Measurements from ENCODE around the gene SFXN2.
"Not testable (repeated sequence)": the region's sequence is repeated elsewhere in the genome, so short reads cannot be mapped to it uniquely, and the experiment has no call there.

Gene SFXN2, protein sequence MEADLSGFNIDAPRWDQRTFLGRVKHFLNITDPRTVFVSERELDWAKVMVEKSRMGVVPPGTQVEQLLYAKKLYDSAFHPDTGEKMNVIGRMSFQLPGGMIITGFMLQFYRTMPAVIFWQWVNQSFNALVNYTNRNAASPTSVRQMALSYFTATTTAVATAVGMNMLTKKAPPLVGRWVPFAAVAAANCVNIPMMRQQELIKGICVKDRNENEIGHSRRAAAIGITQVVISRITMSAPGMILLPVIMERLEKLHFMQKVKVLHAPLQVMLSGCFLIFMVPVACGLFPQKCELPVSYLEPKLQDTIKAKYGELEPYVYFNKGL

DNA sequence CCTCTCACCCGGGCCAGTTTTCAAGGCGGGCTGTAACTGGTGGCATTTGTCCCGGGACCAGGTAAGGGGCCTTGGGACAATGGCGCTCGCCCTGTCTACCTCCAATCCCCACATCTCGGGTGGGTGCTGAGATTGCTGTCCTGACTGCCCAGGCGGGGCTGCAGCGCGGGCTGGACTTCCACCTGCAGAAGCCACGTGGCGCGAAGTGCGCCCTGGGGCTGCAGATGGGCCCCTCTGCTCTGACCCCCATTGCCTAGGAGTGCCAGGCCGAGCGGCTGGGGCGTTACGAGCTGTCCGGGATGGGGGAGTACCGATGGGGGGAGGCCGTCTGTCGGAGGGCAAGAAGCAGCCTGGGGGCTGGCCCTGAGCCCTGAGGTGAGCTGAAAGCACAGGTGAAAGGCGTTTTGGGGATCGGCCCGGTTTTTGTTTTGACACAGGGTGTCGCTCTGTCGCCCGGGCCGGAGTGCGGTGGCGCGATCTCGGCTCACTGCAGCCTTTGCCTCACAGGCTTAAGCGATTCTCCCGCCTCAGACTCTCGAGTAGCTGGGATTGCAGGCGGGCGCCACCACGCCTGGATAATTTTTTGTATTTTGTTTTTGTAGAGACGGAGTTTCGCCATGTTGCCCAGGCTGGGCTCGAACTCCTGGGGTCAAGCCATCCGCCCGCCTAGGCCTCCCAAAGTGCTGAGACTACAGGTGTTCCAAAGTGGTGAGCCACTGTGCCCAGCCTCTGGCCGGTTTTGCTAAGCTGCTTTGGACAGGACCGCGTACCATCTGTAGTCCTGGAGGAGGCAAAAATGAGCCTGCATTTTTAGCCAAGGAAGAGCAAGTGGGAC is at the start of gene SFXN2:
TSS of gene SFXN2 (plus strand) at position 16 of the 835 bp plus-strand sequence. CDS start 12,001 bp downstream, outside the sequence.
- DNase-seq (ENCODE audit: low read depth) = peak; percentile 44

DNA sequence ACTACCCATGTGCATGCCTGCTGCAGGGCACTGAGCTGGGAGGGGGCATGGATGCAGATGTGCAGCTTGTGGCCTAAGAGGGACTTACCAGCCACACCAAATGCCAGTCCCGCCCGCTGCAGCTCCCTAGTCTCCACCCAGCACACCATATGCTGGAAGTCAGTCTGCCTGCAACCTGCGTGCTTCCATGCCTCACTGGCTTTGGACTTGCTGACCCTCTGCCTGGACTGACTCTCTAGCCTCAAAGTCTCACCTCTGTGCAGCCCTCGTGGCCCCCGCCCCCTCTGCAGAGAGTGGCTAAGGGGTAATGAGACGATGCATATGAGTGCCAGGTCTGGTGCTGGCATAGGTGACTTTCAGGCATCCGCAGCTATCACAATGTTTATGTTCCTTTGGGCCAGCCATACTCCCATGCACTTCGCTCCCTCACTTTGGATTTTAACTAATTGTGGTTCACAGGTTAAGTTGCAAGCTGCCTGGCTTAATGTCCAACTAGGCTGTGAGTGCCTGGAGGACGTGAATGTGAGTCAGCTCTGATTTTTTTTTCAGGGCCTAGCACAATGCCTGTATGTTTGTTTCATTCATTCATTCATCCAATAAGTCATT is 48.4 kb upstream of the SFXN2 start:
- no peak for DNase-seq (ENCODE audit: low read depth)

DNA sequence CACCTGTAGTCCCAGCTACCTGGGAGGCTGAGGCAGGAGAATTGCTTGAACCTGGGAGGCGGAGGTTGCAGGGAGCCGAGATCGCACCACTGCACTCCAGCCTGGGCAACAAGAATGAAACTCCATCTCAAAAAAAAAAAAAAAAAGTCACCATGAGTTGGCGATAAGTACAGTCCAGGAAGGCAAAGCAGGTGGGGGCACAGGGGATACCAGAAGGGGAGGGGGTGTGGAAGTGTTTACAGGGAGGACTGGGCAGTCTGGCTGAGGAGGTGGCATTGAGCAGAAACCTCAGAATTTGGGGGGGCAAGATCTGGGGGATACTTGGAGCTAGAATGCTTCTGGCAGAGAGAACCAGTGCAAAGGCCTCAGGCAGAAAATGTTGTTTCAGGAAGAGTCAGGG is 47.0 kb upstream of the SFXN2 start:
- DNase-seq (ENCODE audit: low read depth) = not testable (repeated sequence)

DNA sequence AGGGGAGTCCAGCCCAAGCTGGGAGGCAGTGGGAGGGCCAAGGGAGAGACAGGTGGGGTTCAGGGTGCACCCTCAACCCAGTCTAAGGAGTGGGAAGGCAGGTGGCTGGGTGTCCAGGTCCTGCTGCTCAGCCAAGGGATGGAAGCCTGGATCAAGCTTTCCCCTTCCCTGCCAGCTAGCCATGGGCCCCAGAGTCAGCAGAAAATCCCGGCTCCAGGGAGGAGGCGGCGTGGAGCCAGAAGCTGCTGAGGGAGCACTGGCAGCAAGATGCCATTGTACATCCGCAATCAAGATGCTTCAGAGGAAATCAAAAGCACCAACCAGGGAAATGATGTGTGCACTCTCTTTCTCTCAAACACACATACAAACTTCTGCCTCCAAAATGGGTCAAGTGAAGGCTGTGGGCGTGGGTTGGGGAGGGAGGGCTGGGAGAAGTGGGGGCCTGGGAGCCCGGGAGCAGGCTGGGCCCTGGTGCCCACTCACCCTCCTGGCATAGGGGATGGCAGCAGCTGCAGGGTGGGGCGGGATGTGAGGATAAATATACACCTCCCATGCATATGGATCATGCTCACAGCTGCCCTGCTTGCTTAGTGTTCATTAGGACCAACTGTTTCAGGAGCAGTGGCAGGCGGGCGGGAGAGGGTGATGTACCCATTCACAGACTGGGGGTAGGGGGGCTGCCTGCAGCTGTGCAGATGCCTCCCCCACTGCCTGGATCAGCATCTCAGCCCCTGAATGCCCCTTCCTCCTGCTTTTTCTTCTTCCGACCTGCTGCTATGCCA is 45.9 kb upstream of the SFXN2 start:
- no peak for DNase-seq (ENCODE audit: low read depth)

DNA sequence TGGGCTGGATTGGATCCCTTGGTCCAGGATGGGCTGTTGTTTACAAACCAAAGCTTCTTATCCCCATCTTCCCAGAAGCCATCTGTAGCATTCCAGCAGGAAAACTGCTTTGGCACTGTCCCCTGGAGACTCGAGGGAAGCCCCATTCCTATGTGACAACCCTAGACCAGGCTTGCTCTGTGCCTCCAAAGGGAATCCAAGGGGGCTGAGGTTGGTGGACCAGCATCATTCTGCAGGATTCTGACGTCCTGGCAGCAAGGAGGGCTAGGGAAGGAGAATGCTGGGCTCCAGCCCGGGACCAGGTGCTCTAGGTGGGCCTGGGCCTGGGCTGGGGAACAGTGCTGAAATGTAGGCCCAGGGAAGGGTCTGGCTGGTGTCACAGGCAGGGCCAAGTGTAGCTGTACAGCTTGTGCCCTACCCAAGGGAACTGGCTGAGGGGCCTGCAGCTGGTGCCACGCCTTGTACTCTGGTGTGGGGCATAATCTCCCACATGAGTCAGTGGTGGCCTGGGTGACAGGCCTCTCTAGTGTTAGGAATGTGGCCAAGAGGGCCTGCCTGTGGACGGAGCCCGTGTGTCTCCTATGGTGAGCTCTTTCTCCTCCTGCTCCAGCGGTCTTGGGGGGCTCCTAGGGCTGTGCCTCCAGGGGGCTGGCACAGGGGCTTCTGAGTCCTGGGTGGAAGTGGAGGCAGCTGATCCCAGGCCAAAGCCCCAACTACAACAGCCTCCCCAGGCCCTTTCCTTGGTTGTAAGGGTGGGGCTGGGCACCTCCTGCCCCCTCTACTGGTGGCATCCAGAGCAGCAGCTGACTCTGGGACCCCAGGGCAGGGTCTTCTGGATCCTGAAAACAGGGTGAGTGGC is 45.0 kb upstream of the SFXN2 start:
- no peak for DNase-seq (ENCODE audit: low read depth)

DNA sequence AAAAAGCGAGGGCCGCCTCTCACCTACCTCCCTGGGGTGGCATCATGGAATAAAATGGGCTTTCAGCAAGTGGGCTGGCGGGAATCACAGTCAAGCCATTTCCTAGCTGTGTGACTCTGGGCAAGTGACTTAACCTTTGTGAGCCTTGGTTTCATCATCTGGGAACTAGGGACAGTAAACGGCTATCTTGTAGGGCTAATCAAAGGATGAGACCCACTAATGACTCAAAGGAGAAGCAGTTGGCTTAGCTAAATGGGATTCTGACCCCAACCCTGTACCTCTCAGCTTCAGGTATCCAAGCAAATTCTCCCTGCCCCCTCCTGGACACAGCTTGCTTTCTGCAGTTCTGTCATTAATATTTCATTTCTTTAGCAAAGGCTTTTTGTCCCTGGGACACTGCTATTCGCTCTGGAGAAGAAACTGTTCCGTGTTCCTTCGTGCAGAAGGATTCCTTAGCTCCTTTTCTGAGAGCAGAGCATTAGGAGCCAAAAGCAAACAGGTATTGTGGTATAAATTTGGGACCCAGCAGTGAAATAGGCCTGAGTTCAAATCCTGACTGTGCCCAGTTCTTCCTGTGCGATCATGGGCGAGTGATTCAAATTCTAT is 44.3 kb upstream of the SFXN2 start:
- no peak for DNase-seq (ENCODE audit: low read depth)

DNA sequence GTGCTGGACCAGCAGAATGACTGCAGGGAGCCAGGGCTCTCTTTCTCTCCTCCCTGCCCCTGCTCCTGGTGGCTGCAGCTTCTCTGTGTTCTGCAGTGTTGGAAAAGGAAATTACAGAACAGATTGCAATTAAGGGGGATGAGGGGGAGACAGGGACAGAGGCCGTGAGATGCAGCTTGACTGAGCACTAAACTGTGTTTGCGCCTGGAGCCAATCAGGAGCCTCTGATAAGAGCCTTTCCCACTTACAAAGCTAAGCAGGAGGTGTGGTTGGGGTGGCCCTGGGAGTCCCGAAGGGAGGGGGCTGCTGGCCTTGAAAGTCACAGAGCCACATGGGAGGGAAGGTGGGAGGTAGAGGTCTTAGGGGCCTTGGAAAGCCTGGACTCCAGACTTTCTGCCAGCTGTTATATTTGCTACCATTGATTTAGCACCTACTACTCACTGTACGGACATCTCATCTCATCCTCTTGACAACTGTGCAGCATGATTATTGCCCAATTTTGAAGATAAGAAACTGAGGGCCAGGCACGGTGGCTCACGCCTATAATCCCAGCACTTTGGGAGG is 43.5 kb upstream of the SFXN2 start:
- DNase-seq (ENCODE audit: low read depth) = no peak

DNA sequence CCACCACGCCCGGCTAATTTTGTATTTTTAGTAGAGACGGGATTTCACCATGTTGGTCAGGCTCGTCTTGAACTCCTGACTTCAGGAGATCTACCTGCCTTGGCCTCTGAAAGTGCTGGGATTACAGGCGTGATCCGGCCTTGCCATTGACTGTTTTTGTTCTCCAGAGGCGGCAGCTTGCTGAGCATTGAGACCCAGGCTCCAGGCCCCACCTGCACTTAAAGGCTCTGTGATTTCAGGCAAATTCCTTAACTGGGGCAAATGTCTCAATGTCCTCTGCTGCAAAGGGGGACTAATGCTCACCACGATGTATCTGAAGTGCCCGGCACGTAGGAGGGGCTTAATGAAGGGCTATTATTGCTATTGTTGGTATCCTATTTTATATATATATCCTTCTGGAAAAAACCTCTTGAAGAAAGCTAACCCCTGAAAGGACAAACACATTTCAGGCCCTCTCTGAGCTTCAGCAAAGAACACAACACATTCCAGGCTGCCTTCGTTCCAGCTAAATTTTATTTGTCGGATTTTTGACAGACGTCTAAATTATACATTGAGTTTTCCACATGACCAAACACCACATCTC is 41.1 kb upstream of the SFXN2 start:
- no peak for DNase-seq (ENCODE audit: low read depth)

DNA sequence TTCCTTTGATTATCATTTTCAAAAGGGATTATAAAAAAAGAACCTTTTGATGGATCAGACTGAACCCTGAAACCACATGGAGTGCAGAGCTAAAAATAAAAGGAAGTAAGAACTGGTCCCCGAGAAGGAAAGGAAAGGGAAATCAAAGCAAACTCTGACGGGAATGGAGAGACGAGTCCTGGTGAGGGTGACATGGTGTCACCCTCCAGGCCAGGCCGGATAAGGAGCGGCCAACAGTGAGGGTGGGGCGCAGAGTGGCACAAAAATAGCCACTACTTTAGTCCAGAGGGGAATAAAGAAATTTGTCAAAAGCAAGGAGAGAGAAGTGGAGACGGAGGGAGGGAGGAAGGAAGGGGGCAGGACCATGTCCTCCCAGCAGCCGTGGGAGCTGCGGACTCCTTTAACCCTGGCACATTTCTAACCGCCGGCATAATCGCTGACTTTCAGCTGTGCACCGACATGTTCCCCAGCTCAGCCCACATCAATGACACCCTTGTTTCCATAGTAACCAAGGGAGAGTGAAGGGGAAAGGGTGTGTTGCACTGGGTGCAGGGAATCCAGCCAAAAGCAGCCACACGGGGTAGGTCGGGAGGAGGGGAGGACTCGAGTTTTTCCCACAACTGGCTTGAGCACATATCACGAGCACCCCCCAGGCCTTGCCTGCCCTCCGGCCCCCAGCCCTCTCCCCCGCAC is 40.5 kb upstream of the SFXN2 start:
- peak; percentile 44 for DNase-seq (ENCODE audit: low read depth)

DNA sequence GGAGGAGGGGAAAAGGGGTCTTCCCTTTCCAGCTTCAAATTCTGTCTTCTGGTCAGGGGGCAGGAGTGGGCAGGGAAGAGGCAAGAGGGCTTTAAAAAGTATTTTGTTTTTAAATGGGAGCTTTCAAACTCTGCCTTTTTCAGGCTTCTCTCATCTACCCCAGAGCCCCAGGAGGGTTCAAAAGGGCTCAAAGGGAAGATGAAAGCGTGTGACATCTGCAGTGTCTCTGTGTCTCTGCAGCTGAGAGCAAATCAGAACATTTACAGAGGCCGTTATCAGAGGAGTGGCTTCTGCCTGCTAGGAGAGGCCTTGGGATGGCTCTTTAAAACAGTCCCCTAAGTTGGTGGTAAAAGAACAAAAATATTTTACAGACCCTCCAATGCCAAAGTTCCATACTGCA is 39.9 kb upstream of the SFXN2 start:
- DNase-seq (ENCODE audit: low read depth) = no peak

DNA sequence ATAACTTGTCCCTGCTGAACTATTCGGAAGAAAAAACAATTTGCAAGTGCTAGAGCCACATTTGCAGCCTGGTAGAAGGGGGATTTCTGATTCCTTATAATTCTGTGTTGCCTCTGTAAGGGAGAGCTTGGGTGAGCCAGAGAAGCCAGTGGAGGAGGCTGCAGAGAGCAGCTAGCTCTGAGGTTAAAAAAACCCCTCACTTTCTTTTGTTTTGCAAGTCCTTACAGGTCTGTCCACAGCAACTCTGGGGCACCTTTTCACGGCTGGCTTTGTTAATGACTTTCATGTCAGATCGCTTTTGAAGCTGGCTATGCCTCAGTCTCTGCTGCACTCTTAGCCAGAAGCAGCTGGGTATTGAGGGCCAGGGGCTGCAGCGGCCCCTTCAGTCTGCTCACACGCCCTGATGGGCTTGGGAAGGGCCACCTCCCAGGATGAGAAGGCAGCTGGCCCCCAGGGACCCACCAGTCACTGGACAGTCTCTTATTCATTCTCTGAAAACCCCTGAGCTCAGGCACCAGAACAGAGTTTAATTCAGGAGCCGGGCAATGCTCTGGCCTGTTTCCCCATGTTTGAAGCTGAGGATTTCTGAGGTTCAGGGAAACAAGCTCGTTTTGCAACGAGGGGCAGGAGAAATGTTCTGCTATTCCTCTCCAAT is 39.3 kb upstream of the SFXN2 start:
- DNase-seq (ENCODE audit: low read depth) = no peak

DNA sequence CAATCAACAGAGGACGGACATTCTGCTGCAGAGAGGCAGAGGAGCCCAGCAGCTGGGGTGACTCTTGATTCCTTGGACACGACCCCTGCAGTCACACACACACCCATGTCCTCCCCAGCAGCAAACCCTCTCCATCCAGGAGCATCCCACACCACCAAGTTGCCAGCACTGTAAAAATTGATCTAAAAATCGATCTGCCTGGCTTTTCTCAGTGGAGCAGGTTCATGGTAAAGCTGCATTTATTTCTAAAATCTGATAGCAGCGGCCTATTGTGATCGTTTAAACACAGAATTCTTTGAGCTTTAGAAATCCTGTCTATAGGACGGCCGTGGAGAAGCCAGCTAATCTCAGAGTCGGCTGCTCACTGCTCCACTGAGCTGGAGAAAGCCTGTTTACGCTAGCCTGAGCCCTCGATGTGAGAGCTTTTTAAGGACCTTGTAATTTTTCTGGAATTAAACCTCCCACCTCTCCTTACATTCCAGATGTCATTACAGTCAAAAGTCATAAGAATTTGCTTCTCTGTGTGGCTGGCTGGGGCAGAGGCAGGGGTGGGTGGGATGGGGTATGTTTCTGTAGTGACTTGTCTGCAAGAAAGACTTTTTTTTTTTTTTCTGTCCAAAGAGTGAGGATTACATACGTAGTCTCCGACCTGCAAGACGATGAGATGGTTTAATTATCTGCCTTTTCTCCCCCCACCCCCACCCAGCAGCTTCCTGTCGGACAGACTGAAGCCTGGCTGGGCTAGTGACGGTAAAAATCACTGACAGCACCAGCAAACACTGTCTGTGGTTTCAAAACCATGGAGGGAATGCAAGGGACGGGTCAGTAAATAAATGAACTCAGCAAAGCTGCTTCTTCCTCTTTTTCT is 38.5 kb upstream of the SFXN2 start:
- no peak for DNase-seq (ENCODE audit: low read depth)

DNA sequence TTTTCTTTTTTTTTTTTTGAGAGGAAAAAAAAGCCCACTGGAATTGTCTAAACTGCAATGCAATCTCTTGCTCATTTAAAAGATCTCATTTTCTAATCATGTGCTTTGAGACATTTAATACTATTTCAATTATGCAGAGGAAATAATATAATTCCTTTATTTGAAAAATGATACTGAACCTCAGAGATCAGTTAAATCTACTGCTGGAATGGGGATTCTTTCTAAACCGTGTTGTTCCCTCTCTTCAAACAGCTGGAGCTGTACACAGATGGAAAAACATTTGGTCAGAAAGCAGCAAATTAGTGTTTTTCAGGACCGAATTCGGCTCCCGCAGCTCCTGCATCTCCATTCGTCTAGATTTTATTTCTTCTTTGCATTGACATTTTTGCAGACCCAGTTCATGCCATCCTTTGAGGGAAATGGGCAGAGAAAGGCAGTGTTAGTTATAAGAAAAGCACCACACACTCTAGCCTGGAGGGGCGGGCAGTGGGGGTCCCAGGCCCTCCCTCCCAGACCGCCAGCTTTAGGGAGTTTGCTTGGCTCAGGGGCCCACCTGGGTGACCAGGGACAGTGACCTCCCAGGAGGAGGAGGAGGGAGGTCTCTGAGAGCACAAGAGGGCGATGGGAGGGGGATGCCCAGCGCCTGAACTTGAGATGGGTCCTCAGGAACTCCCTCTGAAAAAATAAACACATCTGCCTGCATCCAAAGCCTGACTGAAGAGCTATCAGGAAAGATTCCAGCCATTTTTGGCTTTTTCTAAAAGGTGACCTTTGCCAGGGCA is 37.7 kb upstream of the SFXN2 start:
- no peak for DNase-seq (ENCODE audit: low read depth)

DNA sequence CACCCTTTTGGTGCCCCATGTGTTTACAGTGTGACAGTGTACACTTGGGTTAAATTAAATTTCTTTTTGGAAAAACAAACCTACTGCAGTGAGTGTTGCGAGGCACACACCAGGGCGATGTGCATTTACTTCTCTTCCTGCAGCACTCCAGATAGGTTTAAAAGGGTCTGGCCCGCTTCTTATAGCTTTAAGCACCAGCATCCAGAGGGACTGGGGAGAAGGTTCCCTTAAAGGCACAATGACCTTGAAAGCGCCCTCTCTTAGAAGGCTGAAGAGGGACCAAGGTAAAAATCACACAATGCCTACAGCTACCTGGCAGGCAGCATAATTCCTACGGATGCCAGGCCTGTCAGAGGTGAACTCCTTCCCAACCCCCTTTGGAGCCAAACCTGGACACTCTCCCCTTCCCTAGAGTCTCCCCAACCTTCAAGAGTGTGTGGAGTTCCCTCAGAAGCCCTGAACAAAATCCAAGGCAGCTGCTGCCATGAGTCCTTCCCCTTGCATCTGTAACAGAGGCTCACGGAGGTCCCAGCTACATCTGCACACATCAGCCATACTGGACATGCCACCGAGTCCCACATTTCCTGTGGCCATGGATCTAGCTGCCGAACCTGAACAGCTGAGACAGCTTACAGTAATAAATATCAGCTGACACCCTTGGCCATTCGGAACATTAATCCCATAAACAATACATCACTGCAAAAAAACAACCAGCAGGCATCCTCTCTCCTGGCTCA is 36.9 kb upstream of the SFXN2 start:
- no peak for DNase-seq (ENCODE audit: low read depth)

DNA sequence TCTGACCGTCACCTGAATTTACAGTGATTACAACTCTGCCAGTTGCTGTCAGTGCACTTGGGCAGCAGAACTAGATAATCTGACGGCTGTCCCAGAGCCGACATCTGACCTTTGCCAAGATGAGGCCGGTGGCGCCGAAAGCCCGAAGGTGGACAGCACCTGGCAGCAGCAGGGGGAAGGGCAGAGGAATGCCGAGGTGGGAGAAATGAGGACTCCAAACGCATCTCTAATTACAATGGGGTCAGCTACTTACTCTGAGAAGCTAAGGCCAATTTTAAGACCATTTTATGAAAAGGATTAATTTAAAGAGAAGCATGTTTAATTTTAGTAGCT is 36.4 kb upstream of the SFXN2 start:
- no peak for DNase-seq (ENCODE audit: low read depth)

DNA sequence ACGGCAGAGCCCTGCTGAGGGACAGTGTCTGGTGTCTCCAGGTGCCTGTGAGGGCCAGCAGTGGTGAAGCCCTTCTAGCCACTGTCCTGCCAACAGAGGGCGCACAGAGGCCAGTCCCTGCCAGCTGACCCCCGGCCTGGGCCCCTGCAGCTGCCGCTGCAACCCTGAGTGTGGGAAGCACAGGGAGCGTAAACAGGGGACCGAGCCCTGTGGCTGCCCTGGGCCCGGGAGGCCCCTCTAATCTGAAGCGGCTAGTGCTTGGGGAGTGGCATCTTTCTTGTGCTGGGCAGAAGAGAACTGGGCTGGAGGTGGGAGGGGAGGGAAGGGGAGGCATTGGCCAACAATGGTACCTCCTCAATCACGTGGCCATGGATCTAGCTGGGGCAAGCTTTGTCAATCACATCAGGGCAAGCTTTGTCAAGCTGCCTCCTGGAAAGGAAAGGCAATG is 35.6 kb upstream of the SFXN2 start:
- DNase-seq (ENCODE audit: low read depth) = no peak

DNA sequence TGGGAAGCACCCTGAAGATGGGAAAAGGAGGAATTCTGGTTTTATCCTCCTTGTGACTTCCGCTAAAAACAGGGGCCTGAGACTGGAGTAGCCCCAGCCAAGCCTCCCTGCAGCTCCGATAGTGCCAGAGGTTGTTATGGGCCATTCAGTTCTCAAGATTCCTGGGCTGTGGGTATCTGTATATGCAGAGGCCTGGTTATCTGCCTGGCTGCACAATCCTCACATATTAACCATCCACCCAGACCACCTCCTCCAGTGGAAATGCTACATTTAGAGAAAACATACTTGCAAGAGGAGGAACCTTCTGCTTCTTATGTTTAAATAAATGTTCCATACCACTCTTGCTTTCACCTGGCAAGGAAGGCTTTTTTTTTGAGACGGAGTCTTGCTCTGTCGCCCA is 34.8 kb upstream of the SFXN2 start:
- no peak for DNase-seq (ENCODE audit: low read depth)

All from activated T-cell treated with anti-CD3 and anti-CD28 coated beads for 1 hour (primary cell).